ENCODE measurements around the gene CD70.
"Not testable (repeated sequence)": the region's sequence is repeated elsewhere in the genome, so short reads cannot be mapped to it uniquely, and the experiment has no call there.

The CD70 gene

GRCh38 chr19:6570764-6571163 is 20.2 kb downstream of the CD70 start:
- no peak for TF ChIP-seq CTCF (conservative IDR thresholded peaks at IDR 0.05; ENCODE audit: low read depth, low read length)

GRCh38 chr19:6568816-6569215 is 22.1 kb downstream of the CD70 start:
- TF ChIP-seq CTCF (conservative IDR thresholded peaks at IDR 0.05; ENCODE audit: low read depth, low read length) = no peak
- no peak for DNase-seq (ENCODE audit: low read depth)
- H3K4me3 ChIP-seq (ENCODE audit: low read depth, low read length) = no peak overlapping the region

More at GRCh38 chr19:6570764-6571163, 20.2 kb downstream of the CD70 start:
- H3K4me3 ChIP-seq (ENCODE audit: low read depth, low read length) = no peak overlapping the region
- no peak for DNase-seq (ENCODE audit: low read depth)

GRCh38 chr19:6568010-6568526 is 22.9 kb downstream of the CD70 start:
- no peak for TF ChIP-seq CTCF (conservative IDR thresholded peaks at IDR 0.05; ENCODE audit: low read depth, low read length)
- no peak for DNase-seq (ENCODE audit: low read depth)
- H3K4me3 ChIP-seq (ENCODE audit: low read depth, low read length) = no peak overlapping the region

GRCh38 chr19:6566727-6567126 is 24.2 kb downstream of the CD70 start:
- not testable (repeated sequence) for H3K4me3 ChIP-seq (ENCODE audit: low read depth, low read length); DNase-seq (ENCODE audit: low read depth)

- no peak overlapping the region for H3K4me3 ChIP-seq (ENCODE audit: low read depth, low read length)
- no peak for TF ChIP-seq CTCF (conservative IDR thresholded peaks at IDR 0.05; ENCODE audit: low read depth, low read length)
- peak; percentile 21 for DNase-seq (ENCODE audit: low read depth)
Measured at GRCh38 chr19:6564393-6564792, 26.6 kb downstream of the CD70 start.

- DNase-seq (ENCODE audit: low read depth); H3K4me3 ChIP-seq (ENCODE audit: low read depth, low read length): not testable (repeated sequence)
Measured at GRCh38 chr19:6562437-6562836, 28.5 kb downstream of the CD70 start.

GRCh38 chr19:6556480-6557195 is 34.3 kb downstream of the CD70 start:
- DNase-seq (ENCODE audit: low read depth) = peak; percentile 20
- no peak overlapping the region for H3K4me3 ChIP-seq (ENCODE audit: low read depth, low read length)
- TF ChIP-seq CTCF (conservative IDR thresholded peaks at IDR 0.05; ENCODE audit: low read depth, low read length) = no peak

- no peak for DNase-seq (ENCODE audit: low read depth)
- no peak for TF ChIP-seq CTCF (conservative IDR thresholded peaks at IDR 0.05; ENCODE audit: low read depth, low read length)
Measured at GRCh38 chr19:6556043-6556449, 34.9 kb downstream of the CD70 start.

More at GRCh38 chr19:6556043-6556449, 34.9 kb downstream of the CD70 start:
- no peak overlapping the region for H3K4me3 ChIP-seq (ENCODE audit: low read depth, low read length)

Data from choroid plexus epithelial cell (primary cell).